NCI-H748 (cell line): ENCODE data around the gene BCO2.

Experiments used
- DNase-seq: peaks from one replicate; lab custom pipeline; 2025; ENCODE audit not compliant: unreplicated experiment; lab: John Stamatoyannopoulos, UW

The BCO2 gene

DNA sequence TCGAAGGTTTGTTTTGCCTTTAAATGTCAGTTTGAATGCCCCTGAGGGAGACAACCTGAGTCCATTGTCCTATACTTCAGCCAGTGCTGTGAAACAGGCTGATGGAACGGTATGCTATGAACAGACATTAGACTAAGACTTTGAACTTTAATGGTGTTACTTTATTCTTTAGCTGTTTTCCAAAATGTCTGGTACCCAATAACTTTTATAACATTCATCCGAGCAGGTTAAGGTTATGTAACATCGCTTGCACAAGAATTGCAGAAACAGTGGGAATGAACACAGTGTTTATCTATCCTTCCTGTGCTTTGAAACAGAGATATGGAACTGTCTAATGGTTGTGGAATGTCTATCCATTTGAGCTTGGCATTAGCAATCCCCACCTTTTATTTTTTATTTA lies 38.4 kb downstream of the BCO2 start:
- no peak for DNase-seq

DNA sequence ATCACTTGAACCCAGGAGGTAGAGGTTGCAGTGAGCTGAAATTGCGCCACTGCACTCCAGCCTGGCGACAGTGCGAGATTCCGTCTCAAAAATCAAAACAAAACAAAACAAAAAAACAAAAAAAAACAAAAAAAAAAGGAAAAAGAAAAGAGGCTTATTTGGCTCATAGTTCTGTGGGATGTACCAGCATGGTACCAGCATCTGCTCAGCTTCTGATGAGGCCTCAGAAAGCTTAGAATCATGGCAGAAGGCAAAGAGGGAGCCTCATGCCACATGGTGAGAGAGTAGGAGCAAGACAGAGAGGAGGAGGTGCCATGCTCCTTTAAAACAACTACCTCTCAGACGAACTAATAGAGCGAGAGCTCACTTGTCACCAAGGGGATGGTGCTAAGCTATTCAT lies 40.3 kb downstream of the BCO2 start:
- DNase-seq: no peak

DNA sequence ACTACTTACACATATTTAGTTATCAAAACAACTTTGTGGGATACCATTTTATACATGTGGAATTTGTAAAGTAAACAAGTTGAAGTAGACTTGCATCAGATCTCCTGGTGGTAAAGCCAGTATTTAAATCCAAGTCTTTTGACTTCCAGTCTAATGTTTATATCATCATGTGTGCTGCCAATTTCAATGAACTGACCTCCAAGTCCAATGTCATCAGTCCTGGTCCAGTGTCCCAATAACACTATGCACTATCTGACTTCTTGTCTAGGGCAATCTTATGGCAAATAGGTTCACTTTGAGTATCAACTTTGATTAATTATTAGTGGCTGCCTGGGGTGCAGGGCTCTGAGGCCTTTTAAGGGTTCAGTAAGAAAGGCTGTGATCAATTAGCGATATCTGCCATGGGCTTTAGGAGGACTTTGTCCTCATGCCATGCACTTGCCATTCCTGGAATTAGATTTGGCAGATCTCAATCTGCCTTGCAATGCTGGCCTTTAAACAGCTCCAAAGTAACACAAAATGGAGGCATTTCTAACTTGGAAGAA lies 41.3 kb downstream of the BCO2 start:
- no peak for DNase-seq

DNA sequence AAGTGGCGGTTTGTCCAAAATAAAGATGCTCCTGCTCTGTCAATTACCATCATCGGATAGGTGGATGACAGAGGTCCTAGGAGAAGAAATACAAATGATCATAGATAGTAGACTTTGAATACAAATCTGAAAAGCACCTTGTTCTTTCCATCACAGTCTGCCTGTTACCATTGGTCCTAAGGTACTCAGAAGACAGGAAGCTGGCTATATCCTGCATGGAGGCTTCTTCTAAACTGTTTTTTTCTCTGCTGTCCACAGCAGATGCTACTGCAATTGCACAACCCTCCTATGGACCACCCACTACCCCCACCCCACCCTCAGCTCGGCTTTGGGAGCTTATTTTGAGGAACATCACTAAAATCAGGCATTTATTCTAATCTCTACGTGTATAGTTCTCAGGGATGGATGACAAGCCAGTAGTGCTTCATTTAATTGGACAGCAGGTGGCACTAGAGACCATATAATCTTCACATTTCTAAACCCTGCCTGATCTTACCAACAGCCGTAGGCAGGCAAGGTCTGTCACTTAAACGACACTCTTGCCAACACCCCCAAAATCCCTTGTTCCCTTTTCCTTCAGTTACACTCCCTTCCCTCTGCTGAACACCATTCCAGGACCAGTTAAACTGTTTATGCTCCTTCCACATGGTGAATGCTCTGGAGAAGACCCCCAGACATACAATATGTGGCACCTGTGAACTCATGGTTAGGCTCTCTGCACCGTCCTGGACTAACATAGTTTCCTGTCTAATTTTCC lies 44.3 kb downstream of the BCO2 start:
- DNase-seq: peak; percentile 53

DNA sequence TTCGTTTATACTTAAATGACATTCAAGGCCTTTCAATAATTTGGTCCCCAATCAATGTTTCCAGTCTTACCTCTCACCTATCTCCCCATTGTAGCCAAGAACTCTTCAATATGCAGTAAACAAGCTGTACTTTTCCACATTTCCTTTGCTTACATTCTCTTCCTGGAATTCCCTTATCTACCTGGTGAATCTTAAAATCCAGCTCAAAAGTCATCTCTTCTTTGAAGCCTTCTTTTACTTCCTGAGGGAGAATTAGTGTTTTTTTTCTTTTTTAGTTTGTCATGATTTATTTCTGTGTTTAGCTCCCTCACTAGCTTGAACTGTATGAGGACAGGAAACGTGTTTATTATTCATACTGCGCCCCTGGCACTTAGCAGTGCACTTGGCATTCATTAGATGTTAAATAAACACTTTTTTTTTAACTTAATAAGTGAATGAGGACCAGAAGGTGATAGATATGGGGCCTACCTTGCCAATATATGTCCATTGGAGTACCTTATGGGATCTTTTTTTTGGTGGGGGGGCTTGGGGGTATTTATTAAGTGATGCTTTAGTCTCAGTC lies 46.0 kb downstream of the BCO2 start:
- no peak for DNase-seq

DNA sequence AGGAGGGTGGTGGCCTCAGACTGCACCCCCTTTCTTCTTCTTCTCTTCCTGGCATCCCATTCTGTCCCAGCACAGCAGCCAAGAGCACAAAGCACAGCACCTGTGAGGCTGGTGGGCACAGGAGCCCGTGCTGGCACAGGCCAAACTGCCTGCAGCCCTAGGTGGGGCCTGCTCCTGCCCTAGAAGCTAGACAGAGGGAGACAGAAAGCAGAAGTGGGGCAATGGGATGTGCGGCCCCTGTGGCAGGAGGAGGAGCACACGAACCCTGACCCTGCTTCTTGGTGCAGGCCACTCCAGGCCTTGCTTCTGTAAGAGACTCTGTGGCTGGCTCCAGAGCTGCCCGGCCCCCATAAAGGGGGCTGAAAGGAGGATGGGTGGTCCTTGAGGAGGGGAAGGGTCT lies 47.0 kb downstream of the BCO2 start:
- DNase-seq: no peak

DNA sequence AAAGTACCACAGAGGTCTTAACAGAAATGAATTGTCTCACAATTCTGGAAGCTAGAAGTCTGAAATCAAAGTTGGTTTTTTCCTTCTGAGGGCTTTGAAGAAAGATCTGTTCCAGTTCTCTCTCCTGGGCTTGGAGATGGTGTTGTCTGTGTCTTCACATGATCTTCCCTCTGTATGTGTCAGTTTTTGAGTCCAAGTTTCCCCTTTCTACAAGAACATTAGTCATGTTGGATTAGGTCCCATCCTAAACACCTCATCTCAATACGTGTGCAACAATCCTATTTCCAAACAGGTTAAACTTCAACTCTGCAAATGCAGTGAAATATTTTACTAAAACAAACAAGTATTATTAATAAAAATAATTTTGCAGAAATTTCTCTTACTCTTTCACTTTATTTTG lies 47.8 kb downstream of the BCO2 start:
- DNase-seq: no peak

DNA sequence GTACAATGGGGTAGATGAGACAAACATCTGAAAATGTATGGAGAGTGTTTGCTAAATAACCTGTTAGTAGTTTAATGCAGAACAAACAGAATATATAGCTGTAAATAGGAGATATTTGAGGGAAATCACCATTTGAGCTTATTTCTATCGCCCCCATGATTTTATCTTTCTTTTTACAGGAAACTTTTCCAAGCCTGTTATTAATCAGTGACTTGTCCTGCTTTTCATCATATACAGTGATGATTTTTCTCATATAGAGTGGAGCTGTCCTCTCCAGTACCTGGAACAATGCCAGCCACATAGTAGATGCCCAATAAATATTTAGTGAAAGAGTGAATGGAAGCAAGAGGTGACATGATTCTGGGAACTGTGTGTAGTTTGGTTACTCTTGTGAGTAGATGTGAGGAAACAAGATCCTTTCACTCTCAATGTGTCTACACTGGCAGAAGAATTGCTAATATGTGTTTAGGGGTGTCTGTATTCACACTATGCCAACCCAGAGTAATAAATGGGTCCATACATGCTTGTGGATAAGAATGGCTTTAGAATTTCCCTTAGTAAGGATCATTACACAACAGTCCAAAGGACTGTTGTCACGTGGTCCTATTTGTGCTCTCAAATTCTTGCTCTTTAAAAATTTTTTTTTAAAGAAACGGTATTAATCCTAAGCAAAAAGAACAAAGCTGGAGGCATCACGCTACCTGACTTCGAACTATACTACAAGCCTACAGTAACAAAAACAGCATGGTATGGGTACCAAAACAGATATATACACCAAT lies 48.6 kb downstream of the BCO2 start:
- no peak for DNase-seq

DNA sequence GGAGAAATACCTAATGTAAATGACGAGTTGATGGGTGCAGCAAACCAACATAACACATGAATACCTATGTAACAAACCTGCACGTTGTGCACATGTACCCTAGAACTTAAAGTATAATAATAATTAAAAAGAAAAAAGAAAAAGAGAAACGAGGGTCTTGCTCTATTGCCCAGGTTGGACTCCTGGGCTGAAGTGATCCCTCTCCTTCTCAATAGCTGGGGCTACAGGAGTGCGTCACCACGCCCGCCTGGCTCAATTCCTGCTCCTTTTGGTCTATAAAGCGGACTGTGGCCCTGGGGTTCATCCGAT lies 50.4 kb downstream of the BCO2 start:
- DNase-seq: no peak

DNA sequence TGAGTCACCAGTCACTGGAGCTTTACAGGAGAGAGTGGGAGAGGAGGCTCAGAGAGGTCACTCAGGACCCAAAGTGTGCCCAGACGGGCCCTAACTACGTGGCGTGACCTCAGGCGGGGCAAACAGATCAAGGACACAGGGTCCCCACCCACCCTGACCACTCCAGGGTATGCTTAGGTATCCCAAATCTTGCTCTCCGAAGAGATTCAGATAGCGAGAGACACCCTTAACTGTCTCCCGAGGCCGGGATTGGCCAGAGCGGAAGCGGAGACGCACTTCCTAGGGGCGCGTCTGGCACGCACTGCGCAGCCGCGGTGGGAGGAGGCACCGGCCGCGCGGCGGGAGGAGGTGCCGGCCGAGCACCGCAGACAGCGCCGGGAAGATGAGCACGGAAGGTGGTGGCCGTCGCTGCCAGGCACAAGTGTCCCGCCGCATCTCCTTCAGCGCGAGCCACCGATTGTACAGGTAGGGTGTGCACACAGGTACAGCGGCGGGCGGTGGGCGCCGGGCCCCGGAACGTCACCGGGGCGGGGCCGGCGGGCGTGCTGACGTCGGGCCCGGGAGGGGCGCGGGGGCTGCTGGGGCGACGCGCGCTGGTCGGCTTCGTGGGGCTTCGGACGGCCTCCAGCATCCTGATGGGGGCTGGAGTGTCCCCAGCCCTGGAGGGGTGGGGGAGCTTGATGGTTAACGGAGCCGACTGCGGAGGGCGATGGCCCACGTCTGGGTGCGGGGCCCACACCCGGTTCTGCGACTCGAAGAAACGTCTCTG lies 50.9 kb downstream of the BCO2 start, which contains the start of gene PTS:
Gene PTS, plus strand, starts transcription at position 367 of the 769 bp plus-strand sequence. Its CDS starts 16 bp downstream, at position 383.
- DNase-seq: peak; percentile 84

DNA sequence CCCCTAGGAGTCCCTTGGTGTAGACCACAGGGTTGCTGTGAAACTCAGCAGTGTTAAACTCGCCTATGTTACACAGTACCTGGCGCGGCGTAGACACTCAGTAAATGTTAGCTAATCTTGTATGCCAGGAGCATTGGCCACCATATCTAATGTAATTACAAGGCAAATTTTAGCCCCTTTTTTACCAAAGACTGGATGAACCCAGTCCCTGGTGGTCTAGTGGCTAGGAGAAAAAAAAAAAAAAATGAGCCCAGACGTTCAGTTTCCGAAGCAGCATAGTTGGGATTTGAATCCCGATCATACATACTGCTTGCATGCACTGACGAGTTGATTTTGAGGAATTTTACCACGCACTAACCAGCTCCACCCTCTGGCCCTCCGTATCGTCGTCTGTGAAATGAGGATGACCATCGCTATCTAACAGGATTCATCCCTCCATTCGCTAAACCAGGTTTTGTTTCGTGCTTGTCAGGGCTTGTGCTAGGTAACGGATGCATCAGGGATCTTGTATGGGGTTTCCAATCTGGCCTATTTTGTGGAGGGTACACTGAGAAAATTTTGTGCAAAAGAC lies 51.6 kb downstream of the BCO2 start:
- DNase-seq: peak; percentile 38

DNA sequence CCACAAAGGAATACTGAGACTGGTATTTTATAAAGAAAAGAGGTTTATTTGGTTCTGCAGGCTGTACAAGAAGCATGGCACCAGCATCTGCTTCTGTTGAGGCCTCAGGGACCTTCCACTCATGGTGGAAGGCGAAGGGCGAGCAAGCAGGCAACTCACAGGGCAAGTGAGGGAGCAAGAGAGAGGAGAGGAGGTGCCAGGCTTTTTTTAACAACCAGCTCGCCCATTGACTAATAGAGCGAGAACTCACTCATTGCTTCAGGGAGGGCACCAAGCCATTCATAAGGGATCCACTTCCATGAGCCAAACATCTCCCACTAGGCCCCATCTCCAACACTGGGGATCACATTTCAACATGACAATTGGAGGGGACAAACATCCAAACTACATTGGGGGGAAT lies 52.2 kb downstream of the BCO2 start:
- DNase-seq: no peak

DNA sequence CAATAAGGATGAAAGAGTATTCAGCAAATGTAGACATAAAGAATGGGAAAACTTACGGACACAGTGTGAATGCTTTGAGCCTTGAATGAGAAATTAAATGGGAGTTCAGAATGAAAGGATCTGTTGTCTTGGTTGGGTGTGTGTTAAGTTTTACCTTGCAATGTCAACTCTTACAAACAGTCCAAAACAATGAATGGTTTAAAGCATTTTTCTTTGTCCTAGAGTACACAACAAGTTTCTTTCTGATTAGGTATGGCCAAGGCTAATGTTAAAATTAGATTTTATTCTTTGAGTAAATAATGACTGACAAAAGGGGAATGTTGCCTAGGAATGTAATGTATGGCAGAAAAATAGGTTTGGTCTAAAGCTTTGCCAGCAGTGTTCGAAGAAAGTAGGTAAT lies 53.4 kb downstream of the BCO2 start:
- no peak for DNase-seq

DNA sequence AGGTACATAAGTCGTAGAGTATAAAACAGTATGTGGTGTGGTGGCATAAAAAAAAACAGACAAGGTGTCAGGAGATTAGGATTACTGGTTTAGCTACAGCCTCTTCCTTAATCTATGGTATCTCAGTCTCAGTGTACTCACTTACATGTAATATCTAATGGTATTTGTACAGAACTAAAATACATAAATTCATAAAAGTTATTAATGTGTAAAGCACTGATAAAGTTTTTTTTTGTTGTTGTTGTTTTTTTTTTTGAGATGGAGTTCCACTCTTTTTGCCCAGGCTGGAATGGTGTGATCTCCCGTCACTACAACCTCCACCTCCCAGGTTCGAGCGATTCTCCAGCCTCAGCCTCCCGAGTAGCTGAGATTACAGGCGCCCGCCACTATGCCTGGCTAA lies 53.8 kb downstream of the BCO2 start:
- no peak for DNase-seq

DNA sequence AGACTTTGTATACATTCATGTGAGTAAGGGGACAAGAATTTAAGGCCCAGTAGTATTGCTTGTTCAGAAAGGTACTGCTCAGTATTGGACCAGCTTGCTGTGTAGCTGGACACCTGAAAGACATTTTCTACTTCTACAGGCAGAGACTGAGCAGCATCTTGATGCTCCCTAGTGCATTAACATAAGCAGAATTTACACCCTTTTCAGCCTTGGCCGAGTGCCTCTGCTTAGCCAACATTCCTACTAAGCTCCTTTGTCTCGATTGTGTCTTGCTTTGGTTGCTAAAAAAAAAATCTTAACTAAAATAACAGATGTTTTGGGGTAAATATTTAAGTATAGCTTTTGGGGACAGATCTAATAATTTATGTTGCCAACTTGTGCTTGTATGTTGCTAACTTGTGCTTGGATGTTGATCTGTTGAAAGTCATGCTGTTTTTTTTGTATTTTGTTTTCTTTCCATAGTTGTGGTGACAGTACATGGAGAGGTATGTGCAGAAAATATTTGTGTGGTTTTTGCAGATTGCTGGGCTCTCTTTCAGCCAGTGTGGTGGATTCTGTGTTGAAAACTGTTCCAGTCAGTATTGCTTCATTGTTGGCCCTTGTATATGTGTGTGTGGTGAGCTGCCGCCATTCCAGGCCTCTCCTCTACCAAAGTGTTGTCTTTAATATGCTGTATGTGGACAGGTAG lies 54.6 kb downstream of the BCO2 start:
- DNase-seq: no peak

DNA sequence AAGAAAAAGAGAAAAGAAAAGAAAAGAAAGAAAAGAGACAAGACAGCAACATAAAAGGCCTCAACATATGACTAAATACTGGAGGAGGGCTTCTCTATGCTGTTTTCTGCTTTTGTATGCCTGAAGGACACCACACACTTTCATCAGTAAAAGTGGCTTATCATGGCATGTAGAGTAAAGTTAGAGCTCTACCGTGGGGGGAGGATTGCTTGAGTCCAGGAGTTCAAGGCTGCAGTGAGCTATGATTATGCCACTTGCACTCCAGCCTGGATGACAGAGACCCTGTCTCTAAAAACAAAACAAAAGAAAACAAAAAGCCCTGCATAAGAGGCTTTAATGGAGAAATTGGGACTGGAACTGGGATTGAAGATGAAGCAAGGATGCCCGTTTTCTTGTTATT lies 56.6 kb downstream of the BCO2 start:
- no peak for DNase-seq

DNA sequence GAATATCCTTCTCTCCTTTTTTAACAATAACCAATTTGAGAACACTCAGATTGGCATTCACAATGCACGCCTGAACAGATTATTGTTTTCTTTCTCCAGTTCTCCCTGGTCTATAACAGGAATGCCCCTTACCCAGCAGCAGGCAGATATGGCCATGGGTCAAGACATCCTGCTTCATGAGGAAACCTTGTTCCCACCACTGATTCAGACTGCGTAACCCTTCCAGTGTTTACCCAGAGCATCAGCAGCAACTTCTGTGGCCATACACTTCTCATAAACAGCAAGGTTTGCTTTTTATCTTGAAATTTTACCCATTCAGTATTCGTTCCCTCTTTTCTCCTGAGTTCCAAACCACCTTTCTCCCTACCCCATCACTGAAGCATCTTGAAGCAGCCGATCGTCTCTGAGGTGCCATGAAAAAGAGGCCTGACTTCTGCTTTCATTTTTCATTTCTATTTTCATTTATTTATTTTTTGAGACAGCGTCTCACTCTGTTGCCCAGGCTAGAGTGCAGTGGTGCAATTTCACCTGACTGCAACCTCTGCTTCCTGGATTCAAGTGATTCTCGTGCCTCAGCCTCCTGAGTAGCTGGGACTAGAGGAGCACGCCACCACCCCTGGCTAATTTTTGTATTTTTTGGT lies 60.6 kb downstream of the BCO2 start:
- no peak for DNase-seq

DNA sequence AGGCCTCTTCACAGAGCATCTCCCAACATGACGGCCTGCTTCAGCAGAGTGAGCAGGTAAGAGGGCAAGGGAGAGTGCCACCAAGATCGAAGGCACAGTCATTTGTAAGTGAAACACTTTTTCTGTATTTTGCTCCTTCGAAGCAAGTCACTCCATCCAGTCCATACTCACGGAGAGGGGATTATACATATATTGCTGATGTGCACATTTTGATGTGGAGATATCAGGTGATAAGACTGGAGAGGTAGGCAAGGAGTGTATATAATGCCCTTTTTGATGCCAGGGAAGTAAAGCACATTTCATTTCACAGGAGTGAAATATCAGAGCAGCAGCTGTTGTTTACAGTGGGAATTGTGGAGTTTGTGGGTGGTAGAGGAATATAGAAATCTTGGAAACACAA lies 62.1 kb downstream of the BCO2 start:
- DNase-seq: no peak

DNA sequence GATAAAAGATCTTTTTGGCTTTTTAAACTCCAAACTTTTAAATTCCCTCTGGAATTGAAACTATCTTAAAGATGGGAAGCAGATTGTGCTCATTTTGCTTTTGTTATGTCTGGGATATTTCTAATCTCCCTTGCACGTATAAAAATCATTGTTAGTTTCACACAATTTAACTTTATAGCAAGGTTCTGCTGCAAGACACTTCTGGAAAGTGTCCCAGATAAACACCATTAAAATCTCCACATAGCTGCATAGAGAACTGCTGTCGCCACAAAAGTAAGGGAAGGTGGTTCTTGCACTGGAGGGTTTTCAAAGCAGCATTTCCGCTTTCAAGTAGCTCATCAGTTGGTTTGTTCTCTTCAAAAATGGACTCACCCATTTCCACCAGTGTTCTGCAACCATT lies 62.7 kb downstream of the BCO2 start:
- no peak for DNase-seq

DNA sequence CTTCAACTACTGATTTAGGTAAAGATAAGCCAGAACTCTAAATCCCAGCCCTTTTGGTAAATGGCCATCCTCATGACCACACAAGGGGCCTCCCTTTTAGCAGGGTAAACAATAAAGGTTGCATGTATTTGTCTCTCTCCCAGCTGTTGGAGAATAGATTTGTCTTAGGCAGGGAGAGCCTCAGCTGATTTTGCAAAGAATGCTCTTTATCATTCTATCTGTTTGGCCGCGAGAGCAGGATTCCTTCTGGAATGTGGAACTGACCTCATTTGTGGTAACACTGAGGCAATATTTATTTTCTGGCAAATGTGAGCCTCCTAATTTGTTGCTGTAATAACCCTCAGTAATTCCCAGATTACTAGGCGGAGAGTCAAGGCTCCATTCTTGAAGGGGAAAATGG lies 66.2 kb downstream of the BCO2 start:
- no peak for DNase-seq
